B cell (primary cell): ENCODE measurements around the gene ARHGAP42. TPM values are rescaled to one million over a fixed set of nuclear protein-coding genes. Genes with fewer than 3 reads are reported as not detected.

Source experiments
- ATAC-seq: fragments of 200-7000 bp; cut with Tn5 transposase; one replicate; pipeline ENCODE4 v1.10.0; 2021; ENCODE audit warnings: low read depth, mild to moderate bottlenecking, moderate number of reproducible peaks, moderate library complexity
- CTCF ChIA-PET: fragments of 350-600 bp; sonication (Branson Sonifier 250); formaldehyde crosslinking; loops from one replicate; lab custom pipeline; 2021; ENCODE audit warnings: antibody characterized with exemption, inconsistent platforms; lab: Charles Lee
- POLR2A ChIA-PET: fragments of 350-600 bp; sonication (Branson Sonifier 250); formaldehyde crosslinking; loops from one replicate; lab custom pipeline; 2021; ENCODE audit warnings: antibody characterized with exemption; lab: Charles Lee
- DNase-seq: peaks from one replicate; pipeline ENCODE4 v3.0.0; 2013
- H2AFZ ChIP-seq: 2 replicates; pipeline ENCODE4 v1.6.1; 2012; ENCODE audit warnings: mild to moderate bottlenecking, low read depth, low read length; ENCODE audit not compliant: insufficient read depth, poor library complexity, severe bottlenecking
- H3K27ac ChIP-seq, 2 donors: 1 replicate in 1 of 2; 2 replicates in 1 of 2; pipeline ENCODE4 v1.5.1; 2012 to 2013; ENCODE audit warnings: low read length in 2 of 2, mild to moderate bottlenecking in 2 of 2, moderate library complexity in 1 of 2
- H3K27me3 ChIP-seq, 4 experiments: fragments of 200-600 bp in 1 of 4; sonication (generic) in 1 of 4; replicated peaks in 1 of 4; 1 replicate in 2 of 4; 2 replicates in 2 of 4; pipeline versions ENCODE4 v1.6.1 to v1.7.0; 2013 to 2016; ENCODE audit warnings: low read length in 3 of 4, mild to moderate bottlenecking in 2 of 4, mixed read lengths in 1 of 4, moderate library complexity in 1 of 4; ENCODE audit not compliant: insufficient read depth in 4 of 4, control insufficient read depth in 3 of 4; ENCODE audit errors: control extremely low read depth in 1 of 4
- H3K36me3 ChIP-seq, 2 experiments: replicated peaks in 1 of 2; 1 replicate in 1 of 2; 2 replicates in 1 of 2; pipeline versions ENCODE4 v1.6.1 to v1.7.1; 2013; ENCODE audit warnings: low read length in 1 of 2; ENCODE audit not compliant: insufficient read depth in 2 of 2, control insufficient read depth in 1 of 2; ENCODE audit errors: control extremely low read depth in 1 of 2, extremely low read depth in 1 of 2
- H3K4me1 ChIP-seq, 2 donors: fragments of 200-600 bp in 1 of 2; sonication (generic) in 1 of 2; 1 replicate in 1 of 2; 2 replicates in 1 of 2; pipeline versions ENCODE4 v1.5.1 to v1.6.1; 2013 to 2017; ENCODE audit warnings: low read length in 2 of 2; ENCODE audit not compliant: control insufficient read depth in 2 of 2, insufficient read depth in 2 of 2
- H3K4me2 ChIP-seq: replicated peaks from 2 replicates; pipeline ENCODE3; 2012; ENCODE audit warnings: mild to moderate bottlenecking, low read depth, low read length; ENCODE audit not compliant: poor library complexity, severe bottlenecking
- H3K4me3 ChIP-seq, 5 experiments: fragments of 200-600 bp in 1 of 5; sonication (generic) in 1 of 5; 1 replicate in 3 of 5; 2 replicates in 2 of 5; pipeline versions ENCODE4 v1.5.1 to v1.7.0; 2011 to 2016; ENCODE audit warnings: low read length in 4 of 5, mild to moderate bottlenecking in 4 of 5, low read depth in 2 of 5, control low read depth in 1 of 5, moderate library complexity in 1 of 5; ENCODE audit not compliant: insufficient read depth in 1 of 5; ENCODE audit errors: control extremely low read depth in 1 of 5, extremely low read depth in 1 of 5
- H3K79me2 ChIP-seq: fragments of 200-600 bp; sonication (generic); one replicate; pipeline ENCODE4 v1.6.0; 2016; ENCODE audit warnings: low read length; ENCODE audit not compliant: control insufficient read depth, insufficient read depth
- H3K9ac ChIP-seq: fragments of 200-600 bp; sonication (generic); 2 replicates; pipeline ENCODE4 v1.6.1; 2017; ENCODE audit warnings: mild to moderate bottlenecking, low read length, moderate library complexity
- H3K9me3 ChIP-seq, 3 donors: one replicate each; pipeline versions ENCODE4 v1.6.1 to v1.7.1; 2013; ENCODE audit warnings: low read length in 2 of 3; ENCODE audit not compliant: control insufficient read depth in 2 of 3, insufficient read depth in 1 of 3; ENCODE audit errors: control extremely low read depth in 1 of 3
- H4K20me1 ChIP-seq: 2 replicates; pipeline ENCODE4 v1.6.0; 2012; ENCODE audit warnings: mild to moderate bottlenecking, low read length; ENCODE audit not compliant: insufficient read depth, control insufficient read depth, poor library complexity, severe bottlenecking
- H3K27ac Mint-ChIP-seq: one replicate; pipeline ENCODE4 v1.8.0; 2021; ENCODE audit warnings: mixed read lengths
- H3K27me3 Mint-ChIP-seq: one replicate; pipeline ENCODE4 v1.8.0; 2021; ENCODE audit warnings: mixed read lengths
- H3K4me1 Mint-ChIP-seq: one replicate; pipeline ENCODE4 v1.8.0; 2021; ENCODE audit warnings: mixed read lengths
- H3K4me3 Mint-ChIP-seq: one replicate; pipeline ENCODE4 v1.8.0; 2021; ENCODE audit warnings: mixed read lengths
- H3K9me3 Mint-ChIP-seq: one replicate; pipeline ENCODE4 v1.8.0; 2022; ENCODE audit warnings: mixed read lengths; ENCODE audit not compliant: insufficient read depth
- EZH2 ChIP-seq: IDR thresholded peaks from 2 replicates; pipeline ENCODE4 v1.6.1; 2012; ENCODE audit warnings: borderline replicate concordance, low read depth, mild to moderate bottlenecking, moderate library complexity, low read length; ENCODE audit not compliant: insufficient read depth, poor library complexity, severe bottlenecking
- WGBS: methylation state at CpG from one replicate; pipeline ENCODE4 v1.1.5; 2013; ENCODE audit warnings: missing lambda C conversion rate; ENCODE audit not compliant: insufficient coverage; 5-methylcytosine and 5-hydroxymethylcytosine counted together
- intact Hi-C: fragments of 100-400 bp; cut with micrococcal nuclease; formaldehyde crosslinking; loops from one replicate; pipeline ENCODE4 v1.10.0; 2022
- polyA plus RNA-seq: library from polyadenylated mRNA; depleted of rRNA; stranded (reverse); fragments of >200 nt; gene quantifications from 2 replicates; pipeline ENCODE4 v1.2.3, GENCODE V29; 2012
- total RNA-seq, 2 donors: library from RNA; stranded (reverse); fragments of 120-200 nt in 1 of 2; gene quantifications; 1 replicate in 1 of 2; 2 replicates in 1 of 2; pipeline versions ENCODE4 v1.2.3 to v1.2.4, GENCODE V29; 2013 to 2022
- TF ChIP-seq, protein P1 (sequence below): fragments of 200-600 bp; IDR thresholded peaks from one replicate; pipeline ENCODE4 v1.8.0; 2022; ENCODE audit warnings: antibody characterized with exemption, mild to moderate bottlenecking

The ARHGAP42 gene
- total and polyA plus RNA-seq, 2 donors (not counting 1 experiment from before 2014, with no cell fraction given) = 3.8 to 4.9 TPM

DNA sequence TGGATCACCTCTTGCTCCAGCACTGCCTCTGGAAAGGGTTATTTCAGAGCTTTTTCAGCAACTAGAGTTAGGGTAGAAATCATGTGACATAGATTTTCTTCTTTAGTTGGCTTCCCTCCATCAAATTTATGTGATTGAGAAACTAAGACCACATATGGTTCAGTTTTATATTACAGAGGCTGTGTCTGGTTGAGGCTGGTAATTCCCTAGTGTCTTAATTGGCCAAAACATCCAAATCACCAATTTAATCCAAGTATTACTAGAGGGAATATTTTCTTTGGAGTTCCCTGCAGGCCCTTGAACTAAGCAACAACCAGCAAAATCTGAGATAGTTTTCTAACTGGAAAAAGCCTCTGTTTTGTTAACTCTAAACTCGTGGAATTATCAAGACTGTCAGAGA is 136.3 kb downstream of the ARHGAP42 start:
- Histone ChIP-seq H3K79me2 (no peaks in the 10 kb centered on the region), H4K20me1 (no peaks in the 10 kb centered on the region), H3K4me3 (no peak overlapping the region), H3K9me3 (no peaks in the 10 kb centered on the region), H3K4me1 (peaks cover 0 to 4% of the 10 kb centered on the region in 2 donors), H3K36me3 (no peaks in the 10 kb centered on the region), H3K9ac (no peak overlapping the region), H3K27ac (no peak overlapping the region), H2AFZ (no peak overlapping the region), H3K27me3 (no peaks in the 10 kb centered on the region), H3K4me2 (no peak overlapping the region)
- ATAC-seq (no peak), DNase-seq (no peak)
- no peaks in the 10 kb centered on the region for H3K27me3 Mint-ChIP-seq
- CTCF ChIA-PET = no interaction called here
- no peaks in the 10 kb centered on the region for H3K9me3 Mint-ChIP-seq
- H3K27ac Mint-ChIP-seq = no peak overlapping the region
- TF ChIP-seq, protein P1, sequence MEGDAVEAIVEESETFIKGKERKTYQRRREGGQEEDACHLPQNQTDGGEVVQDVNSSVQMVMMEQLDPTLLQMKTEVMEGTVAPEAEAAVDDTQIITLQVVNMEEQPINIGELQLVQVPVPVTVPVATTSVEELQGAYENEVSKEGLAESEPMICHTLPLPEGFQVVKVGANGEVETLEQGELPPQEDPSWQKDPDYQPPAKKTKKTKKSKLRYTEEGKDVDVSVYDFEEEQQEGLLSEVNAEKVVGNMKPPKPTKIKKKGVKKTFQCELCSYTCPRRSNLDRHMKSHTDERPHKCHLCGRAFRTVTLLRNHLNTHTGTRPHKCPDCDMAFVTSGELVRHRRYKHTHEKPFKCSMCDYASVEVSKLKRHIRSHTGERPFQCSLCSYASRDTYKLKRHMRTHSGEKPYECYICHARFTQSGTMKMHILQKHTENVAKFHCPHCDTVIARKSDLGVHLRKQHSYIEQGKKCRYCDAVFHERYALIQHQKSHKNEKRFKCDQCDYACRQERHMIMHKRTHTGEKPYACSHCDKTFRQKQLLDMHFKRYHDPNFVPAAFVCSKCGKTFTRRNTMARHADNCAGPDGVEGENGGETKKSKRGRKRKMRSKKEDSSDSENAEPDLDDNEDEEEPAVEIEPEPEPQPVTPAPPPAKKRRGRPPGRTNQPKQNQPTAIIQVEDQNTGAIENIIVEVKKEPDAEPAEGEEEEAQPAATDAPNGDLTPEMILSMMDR = no peak
- TF ChIP-seq EZH2 = no peak
- no CpG with 5 or more reads among the region's 1 CpG for WGBS
- H3K4me1 Mint-ChIP-seq = peaks cover 7% of the 10 kb centered on the region
- H3K4me3 Mint-ChIP-seq = no peak overlapping the region
- POLR2A ChIA-PET = no interaction called here
- intact Hi-C loops = no loop called here

GRCh38 chr11:100824041-100824809 is 137.1 kb downstream of the ARHGAP42 start:
- ATAC-seq (no peak), DNase-seq (no peak)
- no peak overlapping the region for H3K4me3 ChIP-seq
- no peak overlapping the region for H2AFZ ChIP-seq
- no peak overlapping the region for H3K9ac ChIP-seq
- no peaks in the 10 kb centered on the region for H3K36me3 ChIP-seq
- H3K27me3 Mint-ChIP-seq = no peaks in the 10 kb centered on the region
- TF ChIP-seq, protein P1 = no peak
- TF ChIP-seq EZH2 = no peak
- WGBS = no CpG with 5 or more reads among the region's 4 CpGs
- H3K9me3 ChIP-seq = no peaks in the 10 kb centered on the region
- no peak overlapping the region for H3K27ac ChIP-seq
- POLR2A ChIA-PET = no interaction called here
- H3K4me1 Mint-ChIP-seq = peaks cover 7% of the 10 kb centered on the region
- H3K27me3 ChIP-seq = no peaks in the 10 kb centered on the region
- peaks cover 0 to 4% of the 10 kb centered on the region in 2 donors for H3K4me1 ChIP-seq
- intact Hi-C loops = no loop called here
- H4K20me1 ChIP-seq = no peaks in the 10 kb centered on the region
- no peak overlapping the region for H3K4me3 Mint-ChIP-seq
- CTCF ChIA-PET = interaction anchor here (1.9 kb wide), 1 partner anchor 247 kb away, joined by 7 read pairs; no protein-coding TSS in a partner anchor
- no peak overlapping the region for H3K27ac Mint-ChIP-seq
- H3K4me2 ChIP-seq = no peak overlapping the region
- no peaks in the 10 kb centered on the region for H3K9me3 Mint-ChIP-seq
- no peaks in the 10 kb centered on the region for H3K79me2 ChIP-seq
